Thoracic aorta (tissue), 2 donors: ENCODE measurements around the gene SCAF1. TPM values are rescaled to one million over a fixed set of nuclear protein-coding genes. Genes with fewer than 3 reads are reported as not detected.

Experiments used
- ATAC-seq: fragments of 150-250 bp; one replicate; pipeline ENCODE4 v1.8.0; 2017; ENCODE audit warnings: low read depth; ENCODE audit not compliant: insufficient number of reproducible peaks, low FRiP score
- DNase-seq: peaks from one replicate; pipeline ENCODE4 v3.0.0-alpha.2; 2020; ENCODE audit warnings: low spot score
- H3K27ac ChIP-seq, 2 donors: fragments of 200-600 bp; sonication (generic); 1 replicate in 1 of 2; 2 replicates in 1 of 2; pipeline ENCODE4 v1.5.1; 2016; ENCODE audit warnings: mild to moderate bottlenecking in 2 of 2, moderate library complexity in 2 of 2
- H3K27me3 ChIP-seq: fragments of 200-600 bp; sonication (generic); replicated peaks from 2 replicates; pipeline ENCODE4 v1.6.0; 2016; ENCODE audit warnings: mild to moderate bottlenecking; ENCODE audit not compliant: insufficient read depth
- H3K36me3 ChIP-seq: fragments of 200-600 bp; sonication (generic); one replicate; pipeline ENCODE4 v1.5.1; 2016
- H3K4me1 ChIP-seq, 2 donors: fragments of 200-600 bp; sonication (generic); 1 replicate in 1 of 2; 2 replicates in 1 of 2; pipeline versions ENCODE4 v1.5.1 to v1.6.0; 2016; ENCODE audit warnings: low read depth in 2 of 2, mild to moderate bottlenecking in 1 of 2; ENCODE audit not compliant: control insufficient read depth in 1 of 2
- H3K4me3 ChIP-seq: fragments of 200-600 bp; sonication (generic); 2 replicates; pipeline ENCODE4 v1.5.1; 2016; ENCODE audit warnings: mild to moderate bottlenecking
- H3K9me3 ChIP-seq: fragments of 200-600 bp; sonication (generic); 2 replicates; pipeline ENCODE4 v1.5.1; 2016
- CTCF ChIP-seq: fragments of 200-600 bp; sonication (generic); IDR thresholded peaks from one replicate; pipeline ENCODE4 v1.5.1; 2019; ENCODE audit warnings: antibody characterized with exemption
- total RNA-seq, 2 donors: library from RNA; depleted of rRNA; stranded (reverse); fragments of >200 nt; gene quantifications; one replicate each; pipeline versions ENCODE4 v1.1.0 to v1.2.3, GENCODE V29; 2016

Gene SCAF1
- total RNA-seq, 2 donors from 2014 or later, result 27.3 to 30.6 TPM

DNA sequence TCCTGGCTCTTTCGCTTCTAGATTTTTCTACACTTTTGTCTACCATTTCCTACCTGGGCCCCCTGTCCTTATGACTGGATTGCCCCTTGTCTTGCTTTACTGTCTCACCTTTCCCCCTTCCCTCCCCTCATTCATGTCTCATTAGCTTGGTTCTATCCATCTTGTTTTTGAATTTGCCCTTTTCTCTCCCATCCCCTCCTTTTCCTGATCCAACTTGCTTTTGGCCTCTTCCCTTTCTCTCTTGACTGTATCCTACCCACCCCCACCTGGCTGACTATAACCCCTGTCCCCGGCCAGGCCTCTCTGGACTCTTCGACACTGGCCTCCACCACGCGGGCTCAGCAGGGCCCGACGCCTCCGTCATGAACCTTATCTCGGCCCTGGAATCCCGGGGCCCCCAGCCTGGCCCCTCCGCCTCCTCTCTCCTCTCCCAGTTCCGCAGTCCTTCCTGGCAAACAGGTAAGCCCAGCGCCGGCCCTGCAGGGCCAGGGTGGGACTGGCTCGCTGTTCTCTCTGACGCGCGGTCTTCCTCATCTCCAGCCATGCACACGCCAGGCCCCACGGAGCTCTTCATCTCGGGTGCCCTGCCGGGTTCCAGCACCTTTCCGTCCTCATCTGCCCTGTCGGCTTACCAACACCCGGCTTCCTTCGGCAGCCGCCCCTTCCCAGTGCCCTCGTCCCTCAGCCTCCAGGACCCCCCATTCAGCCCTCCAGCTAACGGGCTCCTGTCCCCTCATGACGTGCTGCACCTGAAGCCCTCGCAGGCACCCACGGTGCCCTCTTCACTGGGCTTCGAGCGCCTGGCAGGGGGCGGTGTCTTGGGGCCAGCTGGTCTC is 47.6 kb upstream of the SCAF1 start:
- H3K9me3 ChIP-seq, result no peaks in the 10 kb centered on the region
- no peak overlapping the region for H3K4me3 ChIP-seq
- no peaks in the 10 kb centered on the region for H3K27me3 ChIP-seq
- H3K4me1 ChIP-seq, result peaks cover 13 to 18% of the 10 kb centered on the region in 2 donors
- H3K27ac ChIP-seq, result peak overlapping the region; percentile 68 to 83
- TF ChIP-seq CTCF, result no peak
- ATAC-seq (no peak), DNase-seq (no peak)
- H3K36me3 ChIP-seq, result peaks cover 33% of the 10 kb centered on the region

DNA sequence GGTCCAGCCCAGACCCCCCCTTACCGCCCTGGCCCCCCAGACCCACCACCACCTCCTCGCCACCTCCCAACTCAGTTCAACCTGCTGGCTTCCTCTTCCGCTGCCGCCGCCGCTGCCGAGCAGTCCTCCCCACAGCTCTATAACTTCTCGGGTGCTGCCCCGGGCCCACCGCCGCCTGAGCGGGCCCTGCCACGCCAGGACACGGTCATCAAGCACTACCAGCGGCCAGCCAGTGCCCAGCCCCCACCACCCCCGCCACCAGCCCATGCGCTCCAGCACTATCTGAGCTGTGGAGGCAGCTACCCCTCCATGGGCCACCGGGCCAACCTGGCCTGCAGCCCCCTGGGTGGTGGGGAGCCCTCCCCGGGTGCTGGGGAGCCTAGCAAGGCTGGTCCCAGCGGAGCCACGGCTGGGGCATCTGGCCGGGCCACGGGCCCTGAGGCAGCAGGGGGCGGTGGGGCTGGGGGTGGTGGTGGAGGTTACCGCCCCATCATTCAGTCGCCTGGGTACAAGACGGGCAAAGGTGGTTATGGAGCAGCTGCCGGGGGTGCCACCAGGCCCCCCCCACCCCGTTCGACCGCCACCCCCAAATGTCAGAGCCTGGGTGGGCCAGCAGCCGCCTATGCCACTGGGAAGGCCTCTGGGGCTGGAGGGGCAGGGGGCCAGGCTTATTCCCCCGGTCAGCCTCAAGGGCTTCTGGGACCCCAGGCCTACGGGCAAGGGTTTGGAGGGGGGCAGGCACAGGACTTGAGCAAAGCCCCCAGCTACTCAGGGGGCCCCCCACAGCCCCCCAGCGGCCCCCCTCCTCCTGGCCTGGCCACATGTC is 46.8 kb upstream of the SCAF1 start:
- Histone ChIP-seq H3K27ac (no peak overlapping the region), H3K4me3 (no peak overlapping the region), H3K36me3 (peaks cover 41% of the 10 kb centered on the region), H3K27me3 (no peaks in the 10 kb centered on the region), H3K4me1 (peaks cover 13 to 18% of the 10 kb centered on the region in 2 donors), H3K9me3 (no peaks in the 10 kb centered on the region)
- no peak for ATAC-seq
- DNase-seq, result no peak
- TF ChIP-seq CTCF, result no peak

GRCh38 chr19:49595819-49596404 is 46.1 kb upstream of the SCAF1 start:
- no peak for TF ChIP-seq CTCF
- H3K9me3 ChIP-seq, result no peaks in the 10 kb centered on the region
- H3K36me3 ChIP-seq, result peaks cover 47% of the 10 kb centered on the region
- H3K27ac ChIP-seq, result no peak overlapping the region
- no peak for DNase-seq
- H3K4me1 ChIP-seq, result peaks cover 13 to 18% of the 10 kb centered on the region in 2 donors
- ATAC-seq, result no peak
- H3K4me3 ChIP-seq, result no peak overlapping the region
- no peaks in the 10 kb centered on the region for H3K27me3 ChIP-seq

DNA sequence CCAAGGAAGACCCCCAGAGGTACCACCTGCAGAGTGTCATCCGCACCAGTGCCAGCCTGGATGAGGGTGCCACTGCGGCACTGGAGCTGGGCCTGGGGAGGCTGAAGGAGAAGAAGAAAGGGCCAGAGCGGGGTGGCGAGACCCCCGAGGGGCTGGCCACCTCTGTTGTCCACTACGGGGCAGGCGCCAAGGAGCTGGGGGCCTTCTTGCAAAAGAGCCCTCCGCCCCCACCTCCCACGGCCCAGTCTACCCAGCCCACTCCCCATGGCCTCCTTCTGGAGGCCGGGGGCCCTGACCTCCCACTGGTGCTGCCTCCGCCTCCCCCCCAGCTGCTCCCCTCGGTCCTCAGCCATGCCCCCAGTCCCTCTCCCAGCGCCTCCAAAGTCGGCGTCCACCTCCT is 45.6 kb upstream of the SCAF1 start:
- no peaks in the 10 kb centered on the region for H3K27me3 ChIP-seq
- H3K27ac ChIP-seq, result no peak overlapping the region
- H3K4me1 ChIP-seq, result peaks cover 13 to 18% of the 10 kb centered on the region in 2 donors
- ATAC-seq, result no peak
- TF ChIP-seq CTCF, result no peak
- no peaks in the 10 kb centered on the region for H3K9me3 ChIP-seq
- DNase-seq, result no peak
- no peak overlapping the region for H3K4me3 ChIP-seq
- H3K36me3 ChIP-seq, result peaks cover 49% of the 10 kb centered on the region
